KMS-11 (cell line): Measurements from ENCODE around the gene CHD6.

Experiments
- H2AFZ ChIP-seq: fragments of 200-600 bp; sonication (generic); 2 replicates; pipeline ENCODE4 v1.6.1; 2016; ENCODE audit warnings: antibody characterized with exemption, mixed run types, low read depth
- H3K27ac ChIP-seq: fragments of 200-600 bp; sonication (generic); 2 replicates; pipeline ENCODE4 v1.6.1; 2016; ENCODE audit warnings: mild to moderate bottlenecking, mixed run types
- H3K27me3 ChIP-seq: fragments of 200-600 bp; sonication (generic); 2 replicates; pipeline ENCODE4 v1.6.1; 2017; ENCODE audit warnings: mild to moderate bottlenecking, low read depth, mixed run types, moderate library complexity; ENCODE audit not compliant: insufficient read depth
- H3K36me3 ChIP-seq: fragments of 200-600 bp; sonication (generic); 2 replicates; pipeline ENCODE4 v1.6.1; 2017; ENCODE audit warnings: mild to moderate bottlenecking, mixed run types; ENCODE audit not compliant: insufficient read depth
- H3K4me1 ChIP-seq: fragments of 200-600 bp; sonication (generic); 2 replicates; pipeline ENCODE4 v1.6.1; 2016; ENCODE audit warnings: mild to moderate bottlenecking, low read depth, mixed run types; ENCODE audit not compliant: poor library complexity, severe bottlenecking
- H3K4me2 ChIP-seq: fragments of 200-600 bp; sonication (generic); 2 replicates; pipeline ENCODE4 v1.7.0; 2016; ENCODE audit warnings: mild to moderate bottlenecking, mixed run types
- H3K4me3 ChIP-seq: fragments of 200-600 bp; sonication (generic); IDR thresholded peaks from 2 replicates; pipeline ENCODE4 v1.6.1; 2017; ENCODE audit warnings: low read depth, low read length, mixed read lengths; ENCODE audit not compliant: insufficient read depth
- H3K79me2 ChIP-seq: fragments of 200-600 bp; sonication (generic); 2 replicates; pipeline ENCODE4 v1.6.1; 2016; ENCODE audit warnings: low read depth, mixed run types; ENCODE audit not compliant: insufficient read depth
- H3K9ac ChIP-seq: fragments of 200-600 bp; sonication (generic); 2 replicates; pipeline ENCODE4 v1.6.1; 2016; ENCODE audit warnings: mild to moderate bottlenecking, mixed run types
- H4K20me1 ChIP-seq: fragments of 200-600 bp; sonication (generic); 2 replicates; pipeline ENCODE4 v1.6.1; 2016; ENCODE audit warnings: mild to moderate bottlenecking, mixed run types; ENCODE audit not compliant: insufficient read depth
- CTCF ChIP-seq: fragments of 200-600 bp; sonication (generic); conservative IDR thresholded peaks from 2 replicates; pipeline ENCODE4 v1.6.1; 2017; ENCODE audit warnings: low read depth, mild to moderate bottlenecking, antibody characterized with exemption, low read length, moderate library complexity, mixed read lengths

Gene CHD6

GRCh38 chr20:41534842-41535241 lies 83.3 kb downstream of the CHD6 start:
- no peak overlapping the region for H3K4me2 ChIP-seq
- no peak overlapping the region for H3K4me3 ChIP-seq
- H3K79me2 ChIP-seq, result no peaks in the 10 kb centered on the region
- H2AFZ ChIP-seq, result no peak overlapping the region
- TF ChIP-seq CTCF, result no peak
- H3K27me3 ChIP-seq, result no peaks in the 10 kb centered on the region
- H3K4me1 ChIP-seq, result no peaks in the 10 kb centered on the region
- no peak overlapping the region for H3K9ac ChIP-seq
- no peaks in the 10 kb centered on the region for H3K36me3 ChIP-seq
- no peak overlapping the region for H3K27ac ChIP-seq
- no peaks in the 10 kb centered on the region for H4K20me1 ChIP-seq

GRCh38 chr20:41534170-41534569 lies 84.0 kb downstream of the CHD6 start:
- H2AFZ ChIP-seq, result no peak overlapping the region
- no peak overlapping the region for H3K9ac ChIP-seq
- no peak overlapping the region for H3K4me2 ChIP-seq
- no peaks in the 10 kb centered on the region for H3K4me1 ChIP-seq
- H3K79me2 ChIP-seq, result no peaks in the 10 kb centered on the region
- H4K20me1 ChIP-seq, result no peaks in the 10 kb centered on the region
- H3K27me3 ChIP-seq, result no peaks in the 10 kb centered on the region
- no peak for TF ChIP-seq CTCF
- no peaks in the 10 kb centered on the region for H3K36me3 ChIP-seq
- no peak overlapping the region for H3K4me3 ChIP-seq
- H3K27ac ChIP-seq, result no peak overlapping the region

GRCh38 chr20:41533537-41534136 lies 84.5 kb downstream of the CHD6 start:
- no peak overlapping the region for H3K4me3 ChIP-seq
- H2AFZ ChIP-seq, result no peak overlapping the region
- no peaks in the 10 kb centered on the region for H3K79me2 ChIP-seq
- no peaks in the 10 kb centered on the region for H3K4me1 ChIP-seq
- no peaks in the 10 kb centered on the region for H4K20me1 ChIP-seq
- no peak for TF ChIP-seq CTCF
- no peak overlapping the region for H3K4me2 ChIP-seq
- no peak overlapping the region for H3K9ac ChIP-seq
- no peaks in the 10 kb centered on the region for H3K27me3 ChIP-seq
- no peaks in the 10 kb centered on the region for H3K36me3 ChIP-seq
- H3K27ac ChIP-seq, result no peak overlapping the region

GRCh38 chr20:41532935-41533334 lies 85.2 kb downstream of the CHD6 start:
- Histone ChIP-seq H3K4me2 (no peak overlapping the region), H3K27me3 (no peaks in the 10 kb centered on the region), H4K20me1 (no peaks in the 10 kb centered on the region), H3K4me3 (no peak overlapping the region), H3K4me1 (no peaks in the 10 kb centered on the region), H3K27ac (no peak overlapping the region), H2AFZ (no peak overlapping the region), H3K36me3 (no peaks in the 10 kb centered on the region), H3K9ac (no peak overlapping the region), H3K79me2 (no peaks in the 10 kb centered on the region)
- TF ChIP-seq CTCF, result no peak
